Neural cell (in vitro differentiated cells): ENCODE results near the gene SDHC.

ENCODE experiments used
- CTCF ChIP-seq: fragments of 450-650 bp; IDR thresholded peaks from 2 replicates; pipeline ENCODE4 v1.5.1; 2014; ENCODE audit warnings: antibody characterized with exemption, mild to moderate bottlenecking, moderate library complexity; ENCODE audit not compliant: poor library complexity, severe bottlenecking
- EZH2 ChIP-seq: fragments of 200-600, 300-800 bp; shearing (Covaris generic), sonication (generic); IDR thresholded peaks from 2 replicates; pipeline ENCODE4 v1.6.1; 2014; ENCODE audit warnings: antibody characterized with exemption, low read length, borderline replicate concordance, mild to moderate bottlenecking; ENCODE audit not compliant: insufficient read depth, poor library complexity, severe bottlenecking
- MXI1 ChIP-seq: fragments of 450-650 bp; conservative IDR thresholded peaks from 2 replicates; pipeline ENCODE4 v1.6.1; 2014; ENCODE audit warnings: antibody characterized with exemption, mild to moderate bottlenecking; ENCODE audit not compliant: poor library complexity, severe bottlenecking
- SMC3 ChIP-seq: fragments of 450-650 bp; conservative IDR thresholded peaks from 2 replicates; pipeline ENCODE4 v1.6.1; 2014; ENCODE audit warnings: antibody characterized with exemption, mild to moderate bottlenecking, moderate library complexity; ENCODE audit not compliant: poor library complexity
- TAF1 ChIP-seq: IDR thresholded peaks from 2 replicates; pipeline ENCODE4 v1.6.1; 2012; ENCODE audit warnings: low read depth

- TF ChIP-seq CTCF, result no peak
- no peak for TF ChIP-seq TAF1
- TF ChIP-seq SMC3, result no peak
- TF ChIP-seq EZH2, result no peak
- no peak for TF ChIP-seq MXI1
Observed at GRCh38 chr1:161309868-161310267, 4.3 kb upstream of the SDHC start, which contains the start of gene MPZ.
